Fibroblast of the conjunctiva (primary cell): Measurements from ENCODE around the gene SLC47A2.

Source experiments
- DNase-seq: peaks from one replicate; pipeline ENCODE4 v3.0.0-alpha.2; 2010; ENCODE audit warnings: low read depth

The SLC47A2 gene

GRCh38 chr17:19747829-19748806 lies 31.7 kb upstream of the SLC47A2 start, which contains the start of gene ALDH3A1:
ALDH3A1 (minus strand) TSS chr17:19748298; CDS start chr17:19745129, 3,169 bp downstream.
- DNase-seq: peak; percentile 27

GRCh38 chr17:19747159-19747719 lies 30.9 kb upstream of the SLC47A2 start:
- no peak for DNase-seq

- DNase-seq: no peak
Measured at GRCh38 chr17:19746517-19746916, 30.1 kb upstream of the SLC47A2 start.

- peak; percentile 56 for DNase-seq
Measured at GRCh38 chr17:19744922-19745757, 28.8 kb upstream of the SLC47A2 start.

- no peak for DNase-seq
Measured at GRCh38 chr17:19744492-19744891, 28.1 kb upstream of the SLC47A2 start.

GRCh38 chr17:19743101-19744100 lies 27.0 kb upstream of the SLC47A2 start:
- no peak for DNase-seq

- no peak for DNase-seq
Measured at GRCh38 chr17:19742495-19742894, 26.1 kb upstream of the SLC47A2 start.

- DNase-seq: no peak
Measured at GRCh38 chr17:19741832-19742457, 25.6 kb upstream of the SLC47A2 start.

- DNase-seq: no peak
Measured at GRCh38 chr17:19740933-19741332, 24.5 kb upstream of the SLC47A2 start.

GRCh38 chr17:19739241-19740201 lies 23.1 kb upstream of the SLC47A2 start:
- DNase-seq: no peak

GRCh38 chr17:19738757-19739156 lies 22.4 kb upstream of the SLC47A2 start:
- DNase-seq: no peak

- no peak for DNase-seq
Measured at GRCh38 chr17:19738073-19738449, 21.7 kb upstream of the SLC47A2 start.

GRCh38 chr17:19737305-19738072 lies 21.1 kb upstream of the SLC47A2 start:
- no peak for DNase-seq

- no peak for DNase-seq
Measured at GRCh38 chr17:19736071-19736470, 19.7 kb upstream of the SLC47A2 start.

- DNase-seq: no peak
Measured at GRCh38 chr17:19733953-19734526, 17.7 kb upstream of the SLC47A2 start.

GRCh38 chr17:19731626-19732025 lies 15.2 kb upstream of the SLC47A2 start:
- DNase-seq: no peak

GRCh38 chr17:19730843-19731242 lies 14.5 kb upstream of the SLC47A2 start:
- no peak for DNase-seq

- DNase-seq: no peak
Measured at GRCh38 chr17:19729900-19730299, 13.5 kb upstream of the SLC47A2 start.
